DMS 273 (cell line): ENCODE results near the gene TXLNG.

Experiments used
- DNase-seq: peaks from one replicate; lab custom pipeline; 2025; ENCODE audit not compliant: unreplicated experiment; lab: John Stamatoyannopoulos, UW

Gene TXLNG

GRCh38 chrX:16785247-16786138 lies 773 bp upstream of the TXLNG start:
- peak; percentile 69 for DNase-seq

- peak; percentile 78 for DNase-seq
Measured at GRCh38 chrX:16786791-16787735, 797 bp downstream of the TXLNG start.

GRCh38 chrX:16788477-16788876 lies 2.2 kb downstream of the TXLNG start:
- DNase-seq: no peak

GRCh38 chrX:16796298-16796697 lies 10.0 kb downstream of the TXLNG start:
- no peak for DNase-seq

- peak; percentile 35 for DNase-seq
Measured at GRCh38 chrX:16797358-16797757, 11.1 kb downstream of the TXLNG start.

GRCh38 chrX:16797841-16798240 lies 11.6 kb downstream of the TXLNG start:
- no peak for DNase-seq

GRCh38 chrX:16804923-16805464 lies 18.7 kb downstream of the TXLNG start:
- DNase-seq: no peak

- peak; percentile 44 for DNase-seq
Measured at GRCh38 chrX:16807548-16807947, 21.3 kb downstream of the TXLNG start.

- no peak for DNase-seq
Measured at GRCh38 chrX:16807976-16808542, 21.8 kb downstream of the TXLNG start.

- DNase-seq: no peak
Measured at GRCh38 chrX:16814597-16814996, 28.3 kb downstream of the TXLNG start.

GRCh38 chrX:16819634-16820033 lies 33.4 kb downstream of the TXLNG start:
- DNase-seq: no peak

GRCh38 chrX:16822723-16823122 lies 36.5 kb downstream of the TXLNG start:
- no peak for DNase-seq

GRCh38 chrX:16825264-16826035 lies 39.2 kb downstream of the TXLNG start:
- DNase-seq: no peak

GRCh38 chrX:16826207-16826606 lies 39.9 kb downstream of the TXLNG start:
- DNase-seq: peak; percentile 67

GRCh38 chrX:16827225-16827624 lies 41.0 kb downstream of the TXLNG start:
- no peak for DNase-seq

GRCh38 chrX:16828124-16828908 lies 42.0 kb downstream of the TXLNG start:
- DNase-seq: no peak

- no peak for DNase-seq
Measured at GRCh38 chrX:16832301-16832700, 46.0 kb downstream of the TXLNG start.

GRCh38 chrX:16834806-16835205 lies 48.5 kb downstream of the TXLNG start:
- no peak for DNase-seq

GRCh38 chrX:16836371-16836770 lies 50.1 kb downstream of the TXLNG start:
- peak; percentile 44 for DNase-seq
